Stimulated activated CD8-positive, alpha-beta memory T cell treated with anti-CD3 and anti-CD28 coated beads, Interleukin-2, amount 100 ng/mL, for 48 hours (primary cell): Measurements from ENCODE around the gene ZFP69B.

Experiments used
- DNase-seq, 2 donors: peaks; one replicate each; pipeline ENCODE4 v3.0.0-alpha.2; 2020; ENCODE audit warnings: low read depth in 2 of 2

Gene ZFP69B

DNA sequence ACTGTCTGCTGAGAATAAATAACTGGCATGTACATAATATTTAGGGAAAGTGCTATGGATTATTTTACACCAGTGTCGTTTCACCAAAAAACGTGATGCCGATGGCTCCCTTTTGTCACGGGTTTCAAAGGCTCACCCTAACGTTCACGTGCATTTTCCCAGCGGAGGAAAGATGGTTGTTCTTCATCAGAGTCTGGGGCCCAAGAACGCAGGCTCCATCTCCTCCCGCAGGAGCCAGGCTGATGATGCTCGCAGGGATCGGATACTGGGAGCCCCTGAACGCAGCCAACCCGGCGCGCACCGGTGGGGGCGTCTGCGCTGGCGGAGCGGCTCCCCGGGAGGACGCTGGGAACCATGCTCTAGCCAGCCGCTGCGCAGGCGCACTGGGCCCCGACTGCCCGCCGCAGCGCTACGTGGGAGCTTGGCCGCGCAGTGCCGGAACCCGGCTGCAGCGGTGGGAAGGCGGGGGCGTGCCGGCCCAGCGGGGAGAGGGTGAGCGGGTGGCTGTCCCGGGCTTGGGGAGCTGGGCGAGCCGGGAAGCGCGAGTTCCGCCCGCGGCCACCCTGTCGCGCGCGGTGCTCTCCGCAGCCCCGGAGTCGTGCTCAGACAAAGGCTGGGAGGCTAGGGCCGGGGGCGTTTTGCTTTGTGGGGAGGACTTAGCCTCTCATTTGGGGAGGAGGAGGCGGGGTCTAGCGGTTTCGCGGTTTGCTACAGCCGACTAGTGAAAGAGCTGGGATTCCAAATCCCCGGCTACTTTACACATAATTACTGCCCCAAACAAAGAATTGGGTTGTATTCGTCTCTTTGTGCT, at the start of gene ZFP69B:
Gene ZFP69B (plus strand): TSS at position 793 of the 811 bp plus-strand sequence. CDS start 486 bp downstream, outside the sequence.
- DNase-seq, result peak; percentile 92 to 93

DNA sequence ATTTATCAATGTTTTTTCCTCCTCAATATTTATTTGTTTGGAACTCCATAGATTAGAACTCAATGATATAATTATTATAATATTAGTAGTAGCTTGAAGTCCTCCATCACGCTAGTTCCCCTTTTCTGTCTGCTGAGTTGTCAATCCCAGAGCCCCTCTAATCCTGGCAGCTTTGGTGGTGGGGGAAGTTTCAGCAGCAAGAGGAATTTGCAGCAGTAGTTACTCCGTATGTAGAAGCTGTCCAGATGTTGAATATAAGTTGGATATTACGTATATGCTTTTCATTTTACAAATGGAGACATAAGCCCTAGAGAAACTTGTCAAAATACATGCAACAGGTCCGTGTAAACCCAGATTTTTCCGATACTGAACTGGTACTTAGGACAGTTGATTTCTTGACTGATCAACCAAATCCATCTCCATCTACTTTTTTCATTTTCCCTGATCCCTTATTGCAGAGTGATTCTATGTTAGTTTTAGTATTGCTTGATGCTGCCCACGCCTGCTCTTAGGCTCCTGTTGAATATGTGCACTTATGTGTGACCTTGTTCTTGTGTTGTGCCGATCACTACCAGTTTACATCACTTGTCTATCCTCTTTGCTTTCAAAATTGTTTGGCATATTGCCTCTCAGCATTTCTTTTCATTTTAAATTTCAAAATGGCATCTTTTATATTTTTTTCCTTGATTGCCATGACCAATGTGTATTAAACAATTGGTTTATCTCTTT, 48.6 kb upstream of the ZFP69B start:
- DNase-seq, result no peak

GRCh38 chr1:40404670-40405462, 45.4 kb upstream of the ZFP69B start:
- DNase-seq, result no peak

- no peak for DNase-seq
Observed at GRCh38 chr1:40405812-40406211, 44.5 kb upstream of the ZFP69B start.

- no peak for DNase-seq
Observed at GRCh38 chr1:40407453-40407852, 42.8 kb upstream of the ZFP69B start.

GRCh38 chr1:40409467-40409866, 40.8 kb upstream of the ZFP69B start:
- DNase-seq, result no peak

GRCh38 chr1:40411294-40411693, 39.0 kb upstream of the ZFP69B start:
- no peak for DNase-seq

- DNase-seq, result no peak
Observed at GRCh38 chr1:40411843-40412242, 38.4 kb upstream of the ZFP69B start.

GRCh38 chr1:40413527-40414252, 36.6 kb upstream of the ZFP69B start:
- no peak for DNase-seq

DNA sequence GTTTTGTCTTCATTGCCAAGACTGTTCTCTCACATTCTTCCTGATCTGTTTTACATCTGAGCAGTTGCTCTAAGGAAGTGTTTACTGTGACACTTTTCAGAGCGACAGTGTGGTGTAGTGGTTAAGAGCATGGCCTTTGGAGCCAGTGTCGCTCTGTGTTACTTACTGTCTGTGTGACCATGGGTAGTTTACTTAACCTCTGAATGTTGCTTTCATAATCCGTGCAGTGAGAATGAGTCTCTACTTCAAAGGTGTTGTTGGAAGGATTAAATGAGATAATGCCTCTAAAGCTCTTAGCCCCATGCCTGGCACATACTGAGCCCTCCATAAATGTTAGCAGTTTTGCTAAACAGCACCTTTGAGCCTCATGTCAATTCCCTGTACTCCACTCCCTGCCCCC, 35.9 kb upstream of the ZFP69B start:
- DNase-seq, result no peak

GRCh38 chr1:40416709-40417108, 33.6 kb upstream of the ZFP69B start:
- no peak for DNase-seq

- no peak for DNase-seq
Observed at GRCh38 chr1:40421431-40422384, 28.6 kb upstream of the ZFP69B start.

GRCh38 chr1:40422630-40423263, 27.5 kb upstream of the ZFP69B start:
- DNase-seq, result no peak

DNA sequence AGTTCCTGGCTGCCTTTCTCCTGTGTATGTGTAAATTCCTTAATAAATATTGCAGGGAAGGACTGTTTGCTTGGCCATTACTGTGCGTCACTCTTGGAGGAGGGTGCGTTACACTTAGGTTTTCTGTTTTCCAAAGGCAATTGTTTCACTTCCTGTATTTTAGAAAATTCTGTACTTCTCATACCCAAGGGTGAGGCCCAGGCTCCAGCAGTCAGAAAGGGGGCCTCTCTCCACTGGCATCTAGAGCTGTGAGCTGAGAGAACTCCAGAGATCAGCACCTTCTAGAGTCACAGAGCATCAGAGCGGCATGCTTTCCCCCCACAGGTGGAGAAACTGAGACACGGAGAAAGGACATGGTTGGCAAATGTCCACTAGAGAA, 27.0 kb upstream of the ZFP69B start:
- DNase-seq, result no peak

DNA sequence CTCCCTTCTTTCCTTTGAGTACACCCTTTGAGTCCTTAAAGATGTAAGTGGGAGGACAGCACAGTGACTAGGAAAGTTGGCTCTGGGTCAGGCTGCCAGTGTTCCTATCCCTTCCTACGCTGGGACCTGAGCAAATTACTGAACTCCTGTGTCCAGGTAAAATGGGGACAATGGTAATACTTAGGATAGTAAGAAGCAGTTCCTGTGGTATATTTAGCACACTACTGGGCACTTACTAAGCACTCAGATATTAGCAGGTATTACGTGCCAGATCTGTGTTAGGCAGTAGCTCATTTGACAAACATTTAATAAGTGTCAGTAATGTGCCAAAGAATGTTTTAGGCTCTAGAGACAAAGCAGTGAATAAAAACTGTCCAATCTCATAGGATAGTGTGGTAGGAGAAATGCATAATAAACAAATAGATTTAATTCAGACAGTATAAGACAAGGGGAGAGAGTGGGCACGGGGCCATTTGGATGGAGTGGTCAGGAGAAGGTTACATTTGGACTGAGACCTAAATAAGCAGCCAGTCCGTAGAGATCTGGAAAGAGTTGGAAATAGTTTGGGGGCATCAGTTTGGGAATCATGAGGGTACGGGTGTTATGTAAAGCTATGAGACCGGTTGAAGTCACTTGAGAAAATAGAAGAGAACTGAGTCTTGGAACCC, 26.2 kb upstream of the ZFP69B start:
- DNase-seq, result no peak

GRCh38 chr1:40425198-40425597, 25.1 kb upstream of the ZFP69B start:
- no peak for DNase-seq

DNA sequence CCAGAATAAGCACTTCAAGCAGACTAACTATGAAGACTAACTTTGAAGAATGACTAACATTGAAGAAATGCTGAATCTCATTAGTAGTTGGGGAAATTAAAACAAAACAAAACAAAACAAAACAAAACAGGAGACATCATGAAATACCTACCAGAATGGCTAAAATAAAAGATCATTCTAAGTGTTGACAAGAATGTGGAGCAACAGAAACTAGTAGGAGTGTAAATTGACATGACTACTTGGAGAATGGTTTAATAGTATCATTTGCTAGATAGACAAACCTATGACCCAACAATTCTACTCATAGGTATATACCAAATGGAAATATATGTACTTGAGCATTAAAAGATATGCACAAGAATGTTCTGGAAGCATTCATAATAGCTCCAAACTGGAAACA, 18.9 kb upstream of the ZFP69B start:
- DNase-seq, result no peak

- DNase-seq, result no peak
Observed at GRCh38 chr1:40432644-40433390, 17.5 kb upstream of the ZFP69B start.

- no peak for DNase-seq
Observed at GRCh38 chr1:40435471-40435870, 14.8 kb upstream of the ZFP69B start.
